GM23338 (cell line): ENCODE measurements around the gene SLC34A3.

ENCODE experiments used
- CREB1 ChIP-seq: fragments of 250-450 bp; sonication (Bioruptor Pico); IDR thresholded peaks from 2 replicates; pipeline ENCODE4 v1.5.0; 2020; ENCODE audit warnings: low read depth, mild to moderate bottlenecking, moderate library complexity
- CTCF ChIP-seq, 2 experiments: fragments of 200-600 bp in 1 of 2; sonication (generic) in 1 of 2; conservative IDR thresholded peaks; 2 replicates each; pipeline versions ENCODE4 v1.5.1 to v1.6.1; 2016 to 2017; ENCODE audit warnings: antibody characterized with exemption in 2 of 2, low read depth in 2 of 2, mild to moderate bottlenecking in 2 of 2, moderate library complexity in 1 of 2
- ETS1 ChIP-seq: IDR thresholded peaks from 2 replicates; pipeline ENCODE4 v1.6.1; 2016; ENCODE audit warnings: antibody characterized with exemption
- EZH2 ChIP-seq: fragments of 200-600 bp; sonication (generic); IDR thresholded peaks from one replicate; pipeline ENCODE4 v1.8.0; 2017; ENCODE audit warnings: antibody characterized with exemption, mild to moderate bottlenecking, low read depth; ENCODE audit not compliant: unreplicated experiment
- EZH2phosphoT487 ChIP-seq: fragments of 200-600 bp; sonication (generic); IDR thresholded peaks from one replicate; pipeline ENCODE4 v1.8.1; 2018; ENCODE audit warnings: antibody characterized with exemption; ENCODE audit not compliant: unreplicated experiment
- JUNB ChIP-seq: IDR thresholded peaks from one replicate; pipeline ENCODE4 v1.6.1; 2016; ENCODE audit warnings: antibody characterized with exemption; ENCODE audit not compliant: unreplicated experiment
- POLR2AphosphoS5 ChIP-seq: IDR thresholded peaks from 2 replicates; pipeline ENCODE4 v1.6.1; 2016; ENCODE audit warnings: antibody characterized with exemption, low read depth
- REST ChIP-seq: IDR thresholded peaks from one replicate; pipeline ENCODE4 v1.6.1; 2018; ENCODE audit warnings: antibody characterized with exemption; ENCODE audit not compliant: unreplicated experiment
- ZNF114 ChIP-seq: fragments of 250-450 bp; sonication (Bioruptor Pico); IDR thresholded peaks from 2 replicates; pipeline ENCODE4 v1.5.0; 2020; ENCODE audit warnings: mild to moderate bottlenecking, moderate library complexity

- no peak for TF ChIP-seq POLR2AphosphoS5
- TF ChIP-seq EZH2phosphoT487, result no peak
- no peak for TF ChIP-seq EZH2
- no peak for TF ChIP-seq CTCF (conservative IDR thresholded peaks at IDR 0.05; ENCODE audit: low read depth in 2 of 2)
- TF ChIP-seq REST, result no peak
- TF ChIP-seq ZNF114 (CRISPR knock-in tag), result no peak
- TF ChIP-seq JUNB, result no peak
- TF ChIP-seq CREB1 (CRISPR knock-in tag), result no peak
- TF ChIP-seq ETS1, result no peak
Measured at GRCh38 chr9:137247135-137247915, 16.6 kb downstream of the SLC34A3 start.
